ENCODE results near the gene S100A8.
"Not testable (repeated sequence)": the region's sequence is repeated elsewhere in the genome, so short reads cannot be mapped to it uniquely, and the experiment has no call there.

Gene S100A8

DNA sequence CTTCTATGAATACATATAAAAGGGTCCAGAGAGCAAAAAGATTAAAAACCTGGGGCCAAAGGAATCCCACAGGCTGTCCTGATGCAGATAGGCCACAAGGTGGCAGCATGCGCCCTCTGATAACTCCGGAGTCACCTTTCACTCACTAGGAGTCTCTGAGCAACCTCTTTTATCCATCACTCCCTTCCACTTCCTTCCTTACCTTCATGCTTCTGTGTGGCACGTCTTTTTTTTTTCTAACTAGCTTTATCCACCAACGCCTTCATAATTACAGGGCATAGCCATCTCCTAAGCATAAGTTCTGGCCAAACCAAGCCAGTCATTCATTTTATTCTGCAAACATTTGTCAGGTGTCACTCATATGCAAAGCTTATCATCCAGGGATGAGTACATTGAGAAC lies 38.4 kb downstream of the S100A8 start:
- DNase-seq (ENCODE audit: extremely low read depth, insufficient read length): no peak

DNA sequence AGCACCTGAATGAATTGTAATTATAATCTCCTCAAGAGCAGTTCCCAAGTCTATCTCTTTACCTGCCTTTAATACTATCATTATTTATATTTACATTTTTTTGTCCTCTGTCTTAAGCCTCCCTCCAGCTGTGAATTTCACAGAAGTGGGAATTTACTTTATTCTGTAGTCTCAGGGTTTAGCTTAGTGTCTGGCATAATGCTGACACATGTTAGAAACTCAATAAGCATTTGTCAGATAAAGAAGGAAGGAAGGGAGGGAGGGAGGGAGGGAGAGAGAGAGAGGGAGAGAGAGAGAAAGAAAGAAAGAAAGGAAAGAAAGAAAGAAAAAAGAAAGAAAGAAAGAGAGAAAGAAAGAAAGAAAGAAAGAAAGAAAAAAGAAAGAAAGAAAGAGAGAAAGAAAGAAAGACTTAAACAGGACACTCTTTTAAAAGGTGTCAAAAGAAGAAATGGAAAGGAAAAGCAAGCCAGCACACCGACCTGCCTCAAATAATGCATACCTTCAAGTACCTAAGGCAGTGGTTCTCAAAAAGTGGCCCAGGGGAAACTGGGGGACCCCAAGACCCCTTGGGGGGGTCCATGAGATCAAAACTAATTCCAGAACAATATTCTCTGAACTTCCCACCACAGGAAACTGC lies 40.4 kb downstream of the S100A8 start:
- Histone ChIP-seq H3K36me3 (ENCODE audit: control insufficient read depth, insufficient read depth, low read length) (no peaks in the 10 kb centered on the region), H3K4me3 (replicated peaks; ENCODE audit: low read depth, low read length) (no peak overlapping the region), H3K27me3 (replicated peaks; ENCODE audit: control insufficient read depth, insufficient read depth, low read length) (no peaks in the 10 kb centered on the region)
- no peak for DNase-seq (ENCODE audit: extremely low read depth, insufficient read length)
- TF ChIP-seq, protein P1, sequence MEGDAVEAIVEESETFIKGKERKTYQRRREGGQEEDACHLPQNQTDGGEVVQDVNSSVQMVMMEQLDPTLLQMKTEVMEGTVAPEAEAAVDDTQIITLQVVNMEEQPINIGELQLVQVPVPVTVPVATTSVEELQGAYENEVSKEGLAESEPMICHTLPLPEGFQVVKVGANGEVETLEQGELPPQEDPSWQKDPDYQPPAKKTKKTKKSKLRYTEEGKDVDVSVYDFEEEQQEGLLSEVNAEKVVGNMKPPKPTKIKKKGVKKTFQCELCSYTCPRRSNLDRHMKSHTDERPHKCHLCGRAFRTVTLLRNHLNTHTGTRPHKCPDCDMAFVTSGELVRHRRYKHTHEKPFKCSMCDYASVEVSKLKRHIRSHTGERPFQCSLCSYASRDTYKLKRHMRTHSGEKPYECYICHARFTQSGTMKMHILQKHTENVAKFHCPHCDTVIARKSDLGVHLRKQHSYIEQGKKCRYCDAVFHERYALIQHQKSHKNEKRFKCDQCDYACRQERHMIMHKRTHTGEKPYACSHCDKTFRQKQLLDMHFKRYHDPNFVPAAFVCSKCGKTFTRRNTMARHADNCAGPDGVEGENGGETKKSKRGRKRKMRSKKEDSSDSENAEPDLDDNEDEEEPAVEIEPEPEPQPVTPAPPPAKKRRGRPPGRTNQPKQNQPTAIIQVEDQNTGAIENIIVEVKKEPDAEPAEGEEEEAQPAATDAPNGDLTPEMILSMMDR (IDR thresholded peaks at IDR 0.05; ENCODE audit: insufficient read depth, low read length, poor library complexity, severe bottlenecking): no peak

More for the DNA sequence above, 38.4 kb downstream of the S100A8 start:
- H3K4me3 ChIP-seq (replicated peaks; ENCODE audit: low read depth, low read length): no peak overlapping the region
- H3K36me3 ChIP-seq (ENCODE audit: control insufficient read depth, insufficient read depth, low read length): no peaks in the 10 kb centered on the region
- no peaks in the 10 kb centered on the region; the same call in none of the 2 replicates for H3K27me3 ChIP-seq (replicated peaks; ENCODE audit: control insufficient read depth, insufficient read depth, low read length)
- TF ChIP-seq, protein P1 (IDR thresholded peaks at IDR 0.05; ENCODE audit: insufficient read depth, low read length, poor library complexity, severe bottlenecking): peak; percentile 81

DNA sequence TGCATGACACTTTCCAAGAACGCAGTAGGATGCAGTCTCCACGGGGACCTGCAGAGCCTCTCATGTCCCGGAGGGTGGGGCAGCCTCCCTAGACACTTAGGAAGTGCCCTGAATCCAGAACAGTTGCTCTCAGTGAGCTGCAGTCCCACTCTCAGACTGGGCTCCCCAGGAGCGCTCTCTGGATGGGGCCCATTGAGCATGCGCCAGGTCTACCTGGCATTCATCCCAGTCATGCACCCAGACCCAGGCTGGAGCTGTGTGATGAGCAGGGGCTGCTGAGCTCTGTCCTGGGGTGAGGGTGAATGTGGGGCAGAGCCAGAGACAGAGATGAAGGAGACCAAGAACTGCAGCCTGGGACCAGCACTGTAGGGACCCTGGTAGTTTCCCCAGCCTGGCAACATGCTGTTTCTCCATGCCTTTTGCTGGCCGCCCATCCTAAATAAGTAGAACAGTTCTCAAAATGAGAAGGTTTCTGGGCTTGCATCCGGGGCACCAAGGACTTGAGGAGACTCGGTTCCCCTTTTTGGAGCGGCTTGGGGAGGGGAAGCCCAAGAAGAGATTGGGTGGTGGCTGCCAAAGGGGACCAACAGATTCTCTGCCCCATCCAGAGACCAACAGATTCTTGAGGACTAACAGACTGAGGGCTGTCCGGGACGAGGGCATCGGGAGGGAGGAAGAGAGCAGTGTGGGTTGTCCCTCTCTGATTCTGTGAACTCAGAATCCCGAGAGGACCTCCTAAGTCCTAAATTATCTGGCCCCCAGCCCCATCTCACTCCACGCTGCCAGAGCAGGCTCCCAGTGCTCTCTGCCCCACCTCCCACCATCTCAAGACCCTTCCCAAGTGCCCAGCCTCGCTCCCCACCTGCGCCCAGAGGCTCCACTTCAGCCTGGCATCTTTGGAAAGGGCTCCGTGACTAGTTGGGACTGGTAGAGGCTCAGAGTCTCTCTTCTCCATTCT lies 41.2 kb downstream of the S100A8 start:
- Histone ChIP-seq H3K27me3 (replicated peaks; ENCODE audit: control insufficient read depth, insufficient read depth, low read length) (no peaks in the 10 kb centered on the region), H3K36me3 (ENCODE audit: control insufficient read depth, insufficient read depth, low read length) (no peaks in the 10 kb centered on the region), H3K4me3 (replicated peaks; ENCODE audit: low read depth, low read length) (no peak overlapping the region)
- no peak for DNase-seq (ENCODE audit: extremely low read depth, insufficient read length)
- TF ChIP-seq, protein P1 (IDR thresholded peaks at IDR 0.05; ENCODE audit: insufficient read depth, low read length, poor library complexity, severe bottlenecking): no peak

DNA sequence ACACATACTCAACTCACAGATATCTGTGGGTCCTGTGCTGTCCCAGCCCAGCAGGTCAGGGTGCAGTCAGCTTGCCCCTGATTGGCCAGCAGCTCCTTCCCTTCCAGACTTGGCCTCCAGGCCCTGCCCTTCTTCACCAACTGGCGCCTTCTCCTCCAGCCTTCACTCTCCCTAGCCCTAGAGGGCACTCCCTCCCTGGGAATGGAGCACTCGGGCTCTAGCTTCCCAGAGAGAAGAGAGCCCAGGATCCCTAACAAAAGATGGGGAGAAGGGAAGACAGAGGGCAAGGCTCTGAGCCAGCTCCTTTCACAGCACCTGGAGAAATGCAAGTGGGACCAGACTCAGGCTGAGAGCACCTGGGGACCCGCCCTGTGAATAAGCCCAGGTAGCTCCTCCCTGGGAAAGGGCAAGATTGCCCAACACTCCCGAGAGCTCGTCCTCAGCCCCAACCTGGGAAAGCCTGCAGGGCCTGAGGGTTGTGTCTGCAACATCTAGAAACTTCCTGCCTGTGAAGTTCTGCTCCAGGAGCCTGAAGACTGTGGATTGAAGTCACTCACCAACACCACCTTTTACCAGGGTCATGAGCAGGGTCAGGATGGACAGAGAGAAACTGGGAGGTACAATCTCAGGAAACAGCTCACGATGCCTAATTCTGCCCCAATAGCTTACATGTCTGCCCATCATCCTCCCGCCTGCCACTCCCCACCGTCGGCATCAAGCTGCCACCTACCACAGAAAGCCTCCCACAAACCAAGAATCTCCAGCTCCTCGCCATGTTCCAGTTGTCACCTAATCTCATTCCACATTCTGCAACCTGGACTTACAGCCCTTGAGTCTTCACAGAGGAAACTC lies 42.1 kb downstream of the S100A8 start, which contains the start of gene PGLYRP4:
TSS of gene PGLYRP4 (minus strand) at position 331 of the 852 bp plus-strand sequence. CDS start 909 bp downstream, outside the sequence.
- H3K36me3 ChIP-seq (ENCODE audit: control insufficient read depth, insufficient read depth, low read length): no peaks in the 10 kb centered on the region
- no peak for DNase-seq (ENCODE audit: extremely low read depth, insufficient read length)
- TF ChIP-seq, protein P1 (IDR thresholded peaks at IDR 0.05; ENCODE audit: insufficient read depth, low read length, poor library complexity, severe bottlenecking): no peak
- no peaks in the 10 kb centered on the region for H3K27me3 ChIP-seq (replicated peaks; ENCODE audit: control insufficient read depth, insufficient read depth, low read length)
- H3K4me3 ChIP-seq (replicated peaks; ENCODE audit: low read depth, low read length): no peak within 1 kb of the TSS

DNA sequence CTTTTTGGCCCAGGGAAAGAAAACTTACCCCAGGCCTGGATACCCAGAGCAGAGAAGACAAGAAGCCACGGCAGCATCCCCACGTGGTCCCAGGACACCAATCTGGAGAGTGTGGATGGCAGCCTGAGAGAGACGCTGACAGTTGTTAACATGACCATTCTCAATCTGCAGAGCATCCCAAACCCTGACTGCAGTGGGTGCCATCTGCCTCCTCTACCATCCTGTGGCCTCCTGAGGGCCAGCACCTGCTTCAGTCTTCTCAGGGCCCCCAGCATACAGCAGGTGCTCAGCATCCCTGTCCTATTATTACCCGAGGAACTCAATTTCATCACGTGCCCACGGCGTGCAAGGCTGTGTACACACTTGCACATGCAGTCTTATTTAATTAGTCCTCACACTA lies 43.0 kb downstream of the S100A8 start:
- TF ChIP-seq, protein P1 (IDR thresholded peaks at IDR 0.05; ENCODE audit: insufficient read depth, low read length, poor library complexity, severe bottlenecking): no peak
- Histone ChIP-seq H3K36me3 (ENCODE audit: control insufficient read depth, insufficient read depth, low read length) (no peaks in the 10 kb centered on the region), H3K27me3 (replicated peaks; ENCODE audit: control insufficient read depth, insufficient read depth, low read length) (no peaks in the 10 kb centered on the region), H3K4me3 (replicated peaks; ENCODE audit: low read depth, low read length) (no peak overlapping the region)
- no peak for DNase-seq (ENCODE audit: extremely low read depth, insufficient read length)

DNA sequence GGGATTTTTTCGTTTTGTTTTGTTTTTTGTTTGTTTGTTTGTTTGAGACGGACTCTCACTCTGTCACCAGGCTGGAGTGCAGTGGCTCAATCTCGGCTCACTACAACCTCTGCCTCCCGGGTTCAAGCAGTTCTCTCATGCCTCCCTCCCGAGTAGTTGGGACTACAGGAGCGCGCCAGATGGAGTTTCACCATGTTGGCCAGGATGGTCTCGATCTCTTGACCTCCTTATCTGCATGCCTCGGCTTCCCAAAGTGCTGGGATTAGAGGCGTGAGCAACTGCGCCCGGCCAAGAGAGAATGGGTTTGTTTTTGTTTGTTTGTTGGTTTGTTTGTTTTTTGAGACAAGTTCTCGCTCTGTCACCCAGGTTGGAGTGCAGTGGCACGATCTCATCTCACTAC lies 43.8 kb downstream of the S100A8 start:
- DNase-seq (ENCODE audit: extremely low read depth, insufficient read length); H3K27me3 ChIP-seq (replicated peaks; ENCODE audit: control insufficient read depth, insufficient read depth, low read length); H3K36me3 ChIP-seq (ENCODE audit: control insufficient read depth, insufficient read depth, low read length); H3K4me3 ChIP-seq (replicated peaks; ENCODE audit: low read depth, low read length): not testable (repeated sequence)

Measured in GM06990 (cell line).